ENCODE data around the gene DOCK3. TPM values are rescaled to one million over a fixed set of nuclear protein-coding genes. Genes with fewer than 3 reads are reported as not detected.

Gene DOCK3
- total and polyA plus RNA-seq, 2 donors (not counting 3 experiments of a cell fraction or from before 2014, with no cell fraction given), result 0.08 to 0.13 TPM

- ChIA-PET CTCF (interaction anchor here (0.5 to 1.0 kb wide), 3 partner anchors 14 to 311 kb away, joined by 3 read pairs; partner anchors contain the start of gene GRM2), POLR2A (no interaction called here)
- no peak overlapping the region for H3K4me3 ChIP-seq (replicated peaks in 1 of 3; ENCODE audit: insufficient read depth in 1 of 3, low read depth in 1 of 3, low read length in 3 of 3)
- H3K4me2 ChIP-seq (ENCODE audit: insufficient read depth, low read length), result no peak overlapping the region
- H2AFZ ChIP-seq (ENCODE audit: low read depth, low read length), result no peak overlapping the region
- H3K27ac ChIP-seq (ENCODE audit: insufficient read depth, low read depth, low read length), result no peak overlapping the region
- peaks cover 54% of the 10 kb centered on the region for H3K79me2 ChIP-seq (ENCODE audit: control insufficient read depth, insufficient read depth, low read length)
- peaks cover 28% of the 10 kb centered on the region for H3K4me1 ChIP-seq (ENCODE audit: control insufficient read depth, extremely low read depth, insufficient read depth, low read length)
- no peak for DNase-seq (ENCODE audit: low read depth, low spot score)
- H3K27me3 ChIP-seq (ENCODE audit: control insufficient read depth in 2 of 2, insufficient read depth in 2 of 2, low read length in 2 of 2), result no peaks in the 10 kb centered on the region
- H4K20me1 ChIP-seq (replicated peaks; ENCODE audit: control insufficient read depth, extremely low read depth, insufficient read depth, low read length), result no peaks in the 10 kb centered on the region
- intact Hi-C loops (cut with micrococcal nuclease), result no loop called here
- no peak overlapping the region for H3K9ac ChIP-seq (replicated peaks; ENCODE audit: extremely low read depth, insufficient read depth, low read length)
- no peaks in the 10 kb centered on the region for H3K9me1 ChIP-seq (replicated peaks; ENCODE audit: control insufficient read depth, extremely low read depth, insufficient read depth, low read length)
- H3K9me3 ChIP-seq (replicated peaks; ENCODE audit: control insufficient read depth, insufficient read depth, low read length), result no peaks in the 10 kb centered on the region
- dilution Hi-C loops (cut with MboI; ENCODE audit: extremely low pct_ligation_motif_present, low sequenced_read_pairs), result no loop called here
- peaks cover 17 to 25% of the 10 kb centered on the region in 2 experiments for H3K36me3 ChIP-seq (ENCODE audit: control insufficient read depth in 2 of 2, extremely low read depth in 1 of 2, insufficient read depth in 2 of 2, low read length in 2 of 2)
- no peak for TF ChIP-seq POLR2A (IDR thresholded peaks at IDR 0.05; ENCODE audit: low read depth, low read length)
- TF ChIP-seq GATA2 (IDR thresholded peaks at IDR 0.05; ENCODE audit: insufficient read depth, insufficient read length, low read depth, low read length), result no peak
- TF ChIP-seq EZH2 (IDR thresholded peaks at IDR 0.05; ENCODE audit: borderline replicate concordance, low read depth, low read length, severe bottlenecking), result no peak
- TF ChIP-seq MAX (IDR thresholded peaks at IDR 0.05; ENCODE audit: insufficient read depth, insufficient read length), result no peak
- TF ChIP-seq FOS (IDR thresholded peaks at IDR 0.05; ENCODE audit: borderline replicate concordance, insufficient read depth, low read length), result no peak
- TF ChIP-seq JUN (IDR thresholded peaks at IDR 0.05; ENCODE audit: borderline replicate concordance, insufficient read depth, insufficient read length, low read depth), result no peak
- TF ChIP-seq POLR2AphosphoS5 (IDR thresholded peaks at IDR 0.05; ENCODE audit: insufficient read depth, low read depth, low read length), result no peak
- TF ChIP-seq CTCF (IDR thresholded peaks at IDR 0.05; ENCODE audit: extremely low read depth in 1 of 2, insufficient read depth in 1 of 2, low read depth in 1 of 2, low read length in 2 of 2), result no peak
- TF ChIP-seq MYC (IDR thresholded peaks at IDR 0.05; ENCODE audit: low read depth, low read length), result no peak
- FAIRE-seq, result peak; percentile 59
- no TSS peak for BruUV-seq (replicated peaks)
Observed at GRCh38 chr3:51395493-51396213, 720.9 kb downstream of the DOCK3 start.

Measured in endothelial cell of umbilical vein (primary cell).